Measurements from ENCODE around the gene HJURP. TPM values are rescaled to one million over a fixed set of nuclear protein-coding genes. Genes with fewer than 3 reads are reported as not detected.

The HJURP gene
- total RNA-seq, 4 donors from 2014 or later = 0.09 to 2.3 (median 0.13) TPM; not detected in 1

- no peak for DNase-seq (ENCODE audit: low spot score)
These were observed 1.8 kb upstream of the HJURP start for GRCh38 chr2:233856184-233856583.

GRCh38 chr2:233855345-233855744 lies 1.0 kb upstream of the HJURP start:
- DNase-seq (ENCODE audit: low spot score) (no peak), ATAC-seq (ENCODE audit: low FRiP score) (no peak)
- no peak for TF ChIP-seq CTCF (IDR thresholded peaks at IDR 0.05)

More at GRCh38 chr2:233856184-233856583, 1.8 kb upstream of the HJURP start:
- TF ChIP-seq CTCF (IDR thresholded peaks at IDR 0.05) = no peak
- ATAC-seq (ENCODE audit: low FRiP score) = no peak

GRCh38 chr2:233853883-233854240 lies 473 bp downstream of the HJURP start:
- DNase-seq (ENCODE audit: low spot score) = no peak
- no peak for ATAC-seq (ENCODE audit: low FRiP score)
- TF ChIP-seq CTCF (IDR thresholded peaks at IDR 0.05) = no peak

- DNase-seq (ENCODE audit: low spot score) (no peak), ATAC-seq (ENCODE audit: low FRiP score) (no peak)
- TF ChIP-seq CTCF (IDR thresholded peaks at IDR 0.05) = no peak
These were observed 982 bp downstream of the HJURP start for GRCh38 chr2:233853353-233853752.

GRCh38 chr2:233852056-233852455 lies 2.3 kb downstream of the HJURP start:
- no peak for ATAC-seq (ENCODE audit: low FRiP score)

GRCh38 chr2:233851169-233851568 lies 3.2 kb downstream of the HJURP start:
- DNase-seq (ENCODE audit: low spot score) (no peak), ATAC-seq (ENCODE audit: low FRiP score) (no peak)
- TF ChIP-seq CTCF (IDR thresholded peaks at IDR 0.05) = no peak

More at GRCh38 chr2:233852056-233852455, 2.3 kb downstream of the HJURP start:
- no peak for DNase-seq (ENCODE audit: low spot score)
- TF ChIP-seq CTCF (IDR thresholded peaks at IDR 0.05) = no peak

- TF ChIP-seq CTCF (IDR thresholded peaks at IDR 0.05) = no peak
- no peak for ATAC-seq (ENCODE audit: low FRiP score)
- DNase-seq (ENCODE audit: low spot score) = no peak
These were observed 3.6 kb downstream of the HJURP start for GRCh38 chr2:233850745-233851144.
